AG08396 (cell line): ENCODE results near the gene HEBP1.

Experiments used
- DNase-seq: peaks from one replicate; pipeline ENCODE4 v3.0.0; 2012; ENCODE audit warnings: low spot score, mixed read lengths

The HEBP1 gene

DNA sequence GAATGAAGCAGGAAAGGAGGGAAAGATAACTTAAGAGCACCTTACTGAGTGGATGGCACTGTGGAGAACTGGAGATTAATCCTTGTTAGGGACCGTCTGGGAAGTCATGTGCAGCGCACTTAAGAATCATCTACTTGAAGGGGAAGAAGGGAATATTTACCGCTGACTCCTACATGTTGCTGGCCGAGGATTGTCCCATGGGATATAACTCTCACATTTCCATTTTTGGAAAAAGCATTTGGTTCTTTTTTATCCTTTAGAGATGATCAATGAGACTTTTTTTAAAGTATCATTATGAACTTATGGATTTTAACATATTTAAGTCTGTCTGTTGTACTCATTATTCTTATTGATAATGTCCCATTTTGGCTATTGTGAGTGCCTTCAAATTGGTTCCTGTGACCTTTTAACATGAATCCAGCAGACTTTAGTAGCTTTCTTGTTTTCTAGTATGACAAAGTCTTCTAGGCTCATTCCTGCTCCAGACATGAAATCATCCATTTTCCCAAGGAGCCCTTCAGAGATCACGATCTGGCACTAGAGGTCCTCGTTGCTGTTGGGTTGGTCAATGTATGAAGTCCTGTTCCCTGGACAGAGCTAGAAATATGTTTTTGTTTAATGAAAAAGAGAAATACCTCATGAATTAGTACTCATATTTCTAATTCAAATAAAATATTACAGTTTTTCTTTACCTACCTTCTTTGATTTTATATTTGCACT, 23.9 kb upstream of the HEBP1 start:
- DNase-seq, result peak; percentile 49

DNA sequence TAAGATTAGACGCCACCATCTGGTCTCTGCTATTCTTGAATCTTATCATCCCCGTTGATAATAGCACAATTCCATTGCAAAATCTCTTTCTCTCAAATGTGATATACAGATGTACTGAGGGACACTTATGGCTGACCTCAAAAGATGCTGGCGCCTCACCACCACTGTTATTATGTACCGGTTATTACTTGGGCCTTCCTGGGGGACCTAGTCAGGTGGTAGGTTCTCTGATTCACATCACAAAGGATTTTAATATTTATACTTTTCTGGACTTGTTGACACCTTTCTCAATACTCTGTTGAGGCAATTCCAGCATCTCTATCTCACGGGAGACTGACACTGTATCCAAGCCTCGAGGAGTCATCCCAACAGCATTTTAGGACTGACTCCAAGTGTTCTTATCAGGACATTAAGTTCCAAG, 22.8 kb upstream of the HEBP1 start:
- DNase-seq, result no peak

DNA sequence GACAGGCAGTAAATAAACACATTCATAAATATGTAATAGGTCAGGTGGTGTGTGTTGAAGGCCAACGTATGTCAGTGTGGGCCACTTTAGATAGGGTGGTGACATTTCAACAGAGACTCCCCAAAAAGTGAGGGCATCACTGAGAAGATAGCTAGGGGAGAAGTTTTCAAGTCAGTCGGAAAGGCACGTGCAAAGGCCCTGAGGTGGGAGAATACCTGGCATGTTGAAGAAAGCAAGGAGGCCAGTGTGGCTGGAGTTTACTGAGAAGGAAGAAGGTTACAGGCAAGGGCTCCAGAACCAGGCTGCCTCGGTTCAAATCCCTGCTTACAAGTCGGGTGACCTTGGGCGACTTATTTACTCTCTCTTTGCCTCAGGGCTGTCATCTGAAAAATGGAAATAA, 11.0 kb upstream of the HEBP1 start:
- no peak for DNase-seq

DNA sequence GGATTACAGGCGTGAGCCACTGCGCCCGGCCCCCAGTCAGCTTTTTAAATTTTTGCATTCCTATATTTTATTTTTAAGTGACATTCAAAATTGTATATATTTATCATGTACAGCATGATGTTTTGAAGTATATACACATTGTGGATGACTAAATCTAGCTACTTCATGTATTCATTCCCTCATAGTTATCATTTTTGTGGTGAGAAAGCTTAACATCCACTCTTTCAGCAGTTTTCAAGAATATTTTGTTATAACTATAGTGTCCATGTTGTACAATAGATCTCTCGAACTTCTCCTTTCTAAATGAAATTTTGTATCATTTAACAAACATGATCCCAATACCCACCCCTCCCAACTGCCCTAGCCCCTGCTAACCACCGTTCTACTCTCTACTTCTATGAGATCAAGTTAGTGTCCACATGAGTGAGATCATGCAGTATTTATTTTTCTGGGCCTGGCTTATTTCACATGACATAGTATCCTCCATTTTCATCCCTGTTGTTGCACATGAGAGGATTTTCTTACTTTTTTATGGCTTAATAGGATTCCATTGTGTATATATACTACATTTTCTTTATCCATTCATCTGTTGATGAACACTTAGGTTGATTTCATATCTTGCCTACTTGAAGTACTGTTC, 8.8 kb upstream of the HEBP1 start:
- peak; percentile 33 for DNase-seq

DNA sequence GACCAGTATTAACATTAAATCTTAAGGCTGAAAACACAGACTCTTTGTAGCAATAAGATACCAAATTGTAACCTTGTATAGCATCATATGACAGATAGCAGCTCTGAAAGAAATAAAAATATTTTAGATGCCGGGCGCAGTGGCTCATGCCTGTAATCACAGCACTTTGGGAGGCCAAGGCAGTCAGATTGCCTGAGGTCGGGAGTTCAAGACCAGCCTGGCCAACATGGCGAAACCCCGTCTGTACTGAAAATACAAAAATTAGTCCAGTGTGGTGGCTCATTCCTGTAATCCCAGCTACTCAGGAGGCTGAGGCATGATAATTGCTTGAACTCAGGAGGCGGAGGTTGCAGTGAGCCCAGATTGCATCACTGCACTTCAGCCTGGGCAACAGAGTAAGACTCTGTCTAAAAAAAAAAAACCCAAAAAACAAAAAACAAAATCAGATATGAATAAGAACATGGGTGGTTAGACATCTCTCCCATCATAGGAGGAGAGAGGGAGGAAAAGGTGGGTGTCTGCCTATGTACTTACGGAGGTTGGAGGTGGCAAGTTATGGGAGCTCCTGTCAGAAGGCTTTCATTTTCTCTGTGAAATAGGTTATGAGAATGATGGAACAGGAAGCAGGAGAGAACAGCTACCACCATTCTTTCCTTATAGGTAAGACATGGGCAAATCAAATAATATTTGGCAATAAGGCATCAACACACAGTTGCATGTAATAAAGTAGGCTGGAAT, 7.6 kb upstream of the HEBP1 start:
- DNase-seq, result no peak

DNA sequence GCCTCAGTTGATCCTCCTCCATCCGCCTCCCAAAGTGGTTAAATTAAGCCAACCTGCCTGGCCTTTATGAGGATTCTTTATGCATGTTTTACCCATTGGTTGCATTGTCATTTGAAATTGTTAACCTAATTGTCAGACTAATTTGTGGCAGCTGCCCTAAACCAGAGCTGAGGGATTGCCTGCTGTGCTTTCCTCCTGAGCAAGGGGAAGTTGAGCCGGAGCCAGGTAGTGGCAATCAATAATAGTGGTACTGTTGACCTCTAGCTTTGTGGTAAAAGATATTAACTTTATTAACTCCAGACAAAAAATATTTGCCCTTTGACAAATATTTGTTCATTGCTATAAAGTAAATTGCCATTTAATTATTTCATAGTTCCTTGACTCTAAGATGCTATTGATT, 5.6 kb upstream of the HEBP1 start:
- no peak for DNase-seq

DNA sequence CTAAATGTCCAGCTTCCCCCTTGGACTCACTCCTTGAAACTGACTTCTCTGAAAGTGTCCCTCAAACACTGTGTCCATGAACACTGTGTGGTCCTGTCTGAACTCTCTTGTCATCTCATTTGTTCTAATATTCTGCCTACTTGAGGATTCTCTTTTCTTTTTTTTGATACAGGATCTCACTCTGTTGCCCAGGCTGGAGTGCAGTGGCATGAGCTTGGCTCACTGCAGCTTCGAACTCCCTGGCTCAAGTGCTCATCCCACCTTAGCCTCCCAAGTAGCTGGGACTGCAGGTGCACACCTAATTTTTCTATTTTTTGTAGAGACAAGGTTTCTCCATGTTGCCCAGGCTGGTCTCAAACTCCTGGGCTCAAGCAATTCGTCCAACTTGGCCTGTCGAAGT, 4.9 kb upstream of the HEBP1 start:
- DNase-seq, result no peak

DNA sequence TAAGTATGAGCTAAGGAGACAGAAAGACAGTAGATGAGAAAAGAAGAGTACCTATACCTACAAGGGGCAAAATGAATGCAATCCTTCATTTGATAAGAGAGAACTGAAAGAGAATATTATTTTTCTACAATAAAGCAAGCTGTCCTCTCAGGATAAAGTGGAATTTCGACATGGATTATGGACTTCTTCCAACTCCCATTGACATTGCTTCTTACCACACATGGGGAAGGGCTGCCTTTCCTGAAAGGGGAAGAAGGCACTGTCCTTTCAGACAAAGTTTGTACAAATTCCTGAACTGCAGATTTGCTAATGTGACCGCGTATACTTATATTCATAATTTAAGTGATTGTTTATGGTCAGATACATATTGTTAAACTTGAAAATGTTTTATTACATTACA, 4.3 kb upstream of the HEBP1 start:
- no peak for DNase-seq

DNA sequence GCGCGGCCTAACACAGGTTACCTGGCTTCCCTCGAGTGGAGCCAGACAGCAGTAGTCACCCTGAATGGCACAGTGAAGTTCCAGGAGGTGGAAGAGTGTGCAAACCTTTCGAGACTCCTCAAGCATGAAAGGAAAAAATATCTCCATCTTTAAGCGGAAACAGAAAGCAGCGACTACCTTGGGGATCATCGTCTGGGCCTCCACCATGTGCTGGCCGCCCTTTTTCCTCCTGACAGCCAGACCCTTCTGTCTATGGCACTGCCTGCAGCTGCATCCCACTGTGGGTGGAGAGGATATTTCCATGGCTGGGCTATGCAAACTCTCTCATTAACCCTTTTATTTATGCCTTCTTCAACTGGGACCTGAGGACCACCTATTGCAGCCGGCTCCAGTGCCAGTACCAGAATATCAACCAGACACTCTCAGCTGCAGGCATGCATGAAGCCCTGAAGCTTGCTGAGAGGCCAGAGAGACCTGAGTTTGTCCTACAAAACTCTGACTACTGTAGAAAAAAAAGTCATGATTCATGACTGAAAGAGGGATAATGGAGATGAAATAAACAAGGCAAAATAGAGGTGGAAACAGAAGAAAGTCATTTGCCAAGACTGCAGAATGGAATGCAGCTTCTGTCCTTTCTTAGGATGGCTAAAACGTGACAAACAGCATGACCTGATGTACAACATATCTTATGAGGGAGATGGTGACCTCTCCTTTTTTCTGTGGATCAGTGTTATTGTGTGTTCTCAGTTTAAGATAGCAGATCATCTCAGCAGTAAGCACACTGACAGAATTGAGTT, 2.4 kb upstream of the HEBP1 start:
- DNase-seq, result peak; percentile 11

DNA sequence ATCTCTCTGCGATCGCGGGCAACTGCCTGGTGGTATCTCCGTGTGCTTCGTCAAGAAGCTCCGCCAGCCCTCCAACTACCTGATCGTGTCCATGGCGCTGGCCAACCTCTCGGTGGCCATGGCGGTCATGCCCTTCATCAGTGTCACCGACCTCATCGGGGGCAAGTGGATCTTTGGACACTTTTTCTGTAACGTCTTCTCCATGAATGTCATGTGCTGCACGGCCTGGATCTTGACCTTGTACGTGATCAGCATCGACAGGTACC, 1.6 kb upstream of the HEBP1 start:
- DNase-seq, result no peak

DNA sequence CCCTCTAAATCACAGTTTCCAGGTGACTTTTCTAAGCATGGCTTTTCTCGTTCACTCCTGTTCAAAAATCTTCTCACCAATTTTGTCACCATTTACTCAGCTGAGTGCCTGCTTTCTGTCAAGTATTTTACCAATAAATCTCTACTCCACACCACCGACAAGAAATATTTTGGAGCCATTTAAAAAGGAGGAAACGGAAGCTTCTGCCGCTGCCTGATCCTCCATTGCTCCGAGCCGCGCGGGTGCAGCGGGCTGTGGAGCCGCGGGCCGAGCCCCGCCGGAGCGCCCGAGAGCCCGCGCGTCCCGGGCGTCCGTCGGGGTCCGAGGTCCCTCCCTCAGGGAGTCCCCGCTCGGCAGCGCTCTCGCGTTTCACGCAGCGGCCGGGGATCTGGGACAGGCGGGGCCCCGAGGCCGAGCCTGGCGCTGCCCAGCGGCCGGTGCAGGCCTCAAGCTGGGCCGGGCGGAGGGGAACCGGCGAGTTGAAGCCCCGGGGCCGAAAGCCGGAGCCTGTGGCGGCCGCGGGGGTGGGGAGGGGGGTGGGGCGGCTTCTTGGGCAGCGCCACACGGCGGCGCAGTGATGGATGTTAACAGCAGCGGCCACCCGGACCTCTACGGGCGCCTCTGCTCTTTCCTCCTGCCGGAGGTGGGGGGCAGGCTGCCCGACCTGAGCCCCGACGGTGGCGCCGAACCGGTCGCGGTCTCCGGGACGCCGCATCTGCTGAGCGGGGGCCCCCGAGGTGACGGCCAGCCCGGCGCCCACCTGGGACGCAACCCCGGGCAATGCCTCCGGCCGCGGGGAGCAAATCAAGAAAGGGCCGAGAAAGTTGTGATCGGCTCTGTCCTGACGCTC, 1.1 kb upstream of the HEBP1 start:
- peak; percentile 83 for DNase-seq

DNA sequence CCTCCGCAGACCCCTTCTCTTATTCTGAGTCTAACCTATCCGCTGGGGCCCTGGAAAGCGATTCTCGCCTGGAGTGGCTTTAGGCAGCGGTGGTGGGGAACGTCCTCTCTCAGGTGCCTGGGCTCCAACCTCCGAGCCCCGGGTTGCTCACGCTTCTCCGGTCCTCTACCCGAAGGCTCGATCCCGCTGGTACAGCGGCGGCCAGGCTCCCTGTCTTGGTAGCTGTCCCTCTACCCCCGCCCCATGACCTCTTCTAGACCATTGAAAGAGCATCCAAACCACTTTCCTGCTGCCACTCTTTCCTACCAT, 505 bp upstream of the HEBP1 start:
- peak; percentile 47 for DNase-seq

DNA sequence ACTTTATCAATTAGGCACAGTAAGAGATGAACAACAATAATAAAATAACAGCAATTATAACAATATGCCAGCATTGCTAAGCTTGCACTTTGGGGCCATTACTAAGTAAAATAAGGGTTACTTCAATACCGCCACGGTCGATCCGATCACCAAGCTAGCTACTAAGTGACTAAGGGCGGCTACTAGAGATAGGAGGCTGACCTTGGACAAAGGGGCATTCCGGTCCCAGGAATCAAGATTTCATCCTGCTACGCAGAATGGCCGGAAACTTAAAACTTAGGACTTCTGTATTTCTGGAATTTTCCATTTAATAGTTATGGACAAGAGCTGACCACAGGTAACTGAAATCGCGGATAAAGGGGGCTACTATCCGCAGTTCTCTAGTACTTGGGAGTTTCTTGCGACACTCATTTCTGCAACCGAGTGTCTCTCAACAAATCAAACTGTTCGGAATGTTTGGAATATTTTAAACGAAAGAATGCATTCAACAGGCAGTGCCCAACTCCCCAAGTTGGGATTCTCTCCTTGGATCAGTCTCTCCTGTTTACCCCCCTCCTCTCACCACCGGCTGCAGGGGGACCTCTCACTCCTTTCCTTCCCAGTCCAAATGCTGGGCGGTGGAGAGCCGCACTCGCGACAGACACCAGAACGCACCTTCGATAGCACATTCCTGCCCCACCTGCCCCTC, 650 bp downstream of the HEBP1 start:
- DNase-seq, result peak; percentile 39

DNA sequence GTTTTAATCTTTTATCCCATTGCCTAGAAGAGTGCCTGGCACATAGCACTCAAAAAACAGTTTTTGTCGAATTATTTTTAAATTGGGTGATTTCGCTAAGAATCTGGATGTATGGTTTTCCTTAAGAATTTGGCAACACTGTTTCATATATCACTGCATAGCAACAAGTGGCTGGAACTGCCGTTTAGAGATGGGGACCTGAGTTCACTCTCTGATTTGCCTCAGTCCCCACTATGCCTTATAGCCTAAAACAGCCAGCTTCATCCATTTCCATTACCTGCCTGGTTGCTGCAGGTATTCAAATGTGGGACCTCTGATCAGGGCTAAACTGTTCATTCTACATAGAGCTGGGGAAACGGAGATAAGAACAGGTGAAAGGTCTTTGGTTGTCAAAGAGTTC, 1.8 kb downstream of the HEBP1 start:
- DNase-seq, result no peak

DNA sequence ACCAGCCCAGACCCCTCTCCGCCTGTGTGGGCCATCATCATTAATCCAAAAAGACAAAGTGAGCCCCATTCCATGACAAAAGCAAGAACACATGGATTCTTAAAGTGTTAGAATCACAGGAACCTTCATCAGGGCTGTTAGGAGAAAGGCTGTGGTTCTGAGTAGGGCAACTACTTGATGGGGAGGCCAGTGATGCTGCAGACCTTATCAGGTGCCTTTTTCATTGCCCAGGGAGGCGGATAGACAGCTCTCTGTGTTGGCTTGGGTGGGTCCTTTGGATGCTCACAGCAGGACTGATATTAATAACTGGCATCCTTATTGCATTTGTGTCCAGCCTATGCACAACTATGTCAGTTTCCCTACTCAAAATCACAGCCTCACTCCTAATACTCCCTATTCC, 2.3 kb downstream of the HEBP1 start:
- no peak for DNase-seq

DNA sequence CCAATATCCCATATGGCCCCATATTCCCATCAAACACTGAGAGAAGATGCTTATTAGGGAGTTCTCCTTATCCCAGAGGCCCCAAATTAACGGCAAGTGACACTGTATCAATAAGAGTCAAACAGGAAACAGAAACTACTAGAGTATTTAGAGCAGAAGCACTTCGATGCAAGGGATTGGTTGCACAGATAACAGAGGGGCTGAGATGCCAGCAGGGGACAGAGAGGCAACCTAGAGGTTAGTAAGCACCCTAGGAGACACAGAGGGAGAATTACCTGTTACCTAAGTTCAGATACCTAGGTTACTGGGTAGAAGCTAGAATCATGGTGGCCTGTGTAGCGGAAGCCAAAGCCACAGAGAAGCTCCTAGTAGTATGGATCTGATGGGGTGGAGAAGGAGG, 2.9 kb downstream of the HEBP1 start:
- no peak for DNase-seq

DNA sequence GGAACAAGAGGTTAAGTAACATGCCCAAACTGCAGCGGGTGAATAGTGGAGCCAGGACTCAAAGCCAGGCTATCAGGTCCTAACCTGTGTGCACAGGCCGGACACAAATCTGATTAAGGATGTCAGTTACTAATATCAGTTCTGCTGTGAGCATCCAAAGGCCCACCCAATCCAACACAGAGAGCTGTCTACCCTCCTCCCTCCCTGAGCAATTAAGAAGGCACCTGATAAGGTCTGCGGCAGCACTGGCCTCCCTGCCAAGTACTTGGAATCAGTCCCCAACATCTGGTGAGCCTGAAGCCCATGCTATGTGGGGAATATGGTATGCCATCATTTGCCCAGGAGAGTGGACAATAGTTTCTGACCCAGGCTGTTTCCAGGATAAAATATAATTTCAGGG, 3.9 kb downstream of the HEBP1 start:
- DNase-seq, result no peak

DNA sequence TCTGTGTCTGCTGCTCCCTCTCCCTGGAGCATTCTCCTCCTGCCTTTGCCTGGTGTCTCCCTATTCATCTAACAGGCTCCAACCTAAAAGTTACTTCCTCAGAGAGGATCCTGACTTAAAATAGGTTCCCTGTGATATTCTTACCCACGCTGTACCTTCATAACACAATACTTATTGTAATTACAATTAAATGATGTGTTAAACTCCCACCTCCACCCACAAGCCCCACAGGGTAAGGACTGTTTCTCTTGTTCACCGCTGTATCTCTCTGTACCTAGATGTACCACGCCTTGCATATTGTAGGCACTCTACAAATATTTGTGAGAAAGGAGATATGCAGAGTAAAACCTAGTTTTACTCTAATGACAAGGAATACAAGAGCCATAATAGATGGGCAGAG, 5.0 kb downstream of the HEBP1 start:
- DNase-seq, result no peak

DNA sequence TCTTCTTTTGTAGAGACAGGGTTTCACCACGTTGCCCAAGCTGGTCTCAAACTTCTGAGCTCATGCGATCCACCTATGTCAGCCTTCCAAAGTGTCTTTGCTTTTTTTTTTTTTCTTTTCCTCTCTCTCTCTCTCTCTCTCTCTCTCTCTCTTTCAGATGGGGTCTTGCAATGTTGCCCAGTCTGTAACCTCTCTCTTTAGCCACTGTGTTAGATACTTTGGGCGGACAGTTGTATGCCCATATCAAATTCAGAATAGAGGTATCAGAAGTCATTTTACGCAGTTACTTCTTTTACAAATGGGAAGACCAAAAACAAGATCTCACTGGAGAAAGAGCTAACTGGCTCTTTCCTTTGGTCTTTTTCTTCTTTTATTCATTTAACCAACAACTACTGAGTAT, 6.7 kb downstream of the HEBP1 start:
- DNase-seq, result no peak

DNA sequence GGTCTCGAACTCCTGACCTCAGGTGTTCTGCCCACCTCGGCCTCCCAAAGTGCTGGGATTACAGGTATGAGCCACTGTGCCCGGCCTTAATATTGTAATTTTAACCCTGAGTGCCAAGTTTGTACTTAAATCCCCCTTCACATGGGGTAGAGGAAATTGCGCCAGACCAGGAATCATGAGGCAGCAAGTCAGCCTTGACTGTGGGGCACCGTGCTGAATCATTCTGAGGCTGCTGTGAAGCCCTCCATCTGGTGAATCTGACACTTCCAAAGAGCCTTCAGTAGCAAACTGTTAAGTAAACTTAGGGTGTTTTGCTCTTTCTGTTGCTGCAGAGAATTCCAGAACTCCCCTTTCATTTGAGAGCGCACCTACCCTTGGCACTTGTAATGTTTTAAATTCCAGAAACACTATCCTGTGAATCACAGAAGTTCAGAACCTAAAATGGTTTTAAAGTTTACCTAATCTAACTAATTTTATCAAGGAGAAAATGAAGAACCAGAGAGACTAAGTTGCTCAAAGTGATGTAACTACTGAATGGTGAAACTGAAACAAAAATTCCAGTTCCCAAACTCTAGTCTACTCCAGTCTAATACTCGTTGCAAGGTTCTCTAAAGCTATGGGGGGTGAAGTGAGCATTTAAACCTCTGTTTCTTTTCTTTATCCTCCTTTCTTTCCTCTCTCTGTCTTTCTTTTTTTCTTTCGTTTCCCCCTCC, 7.5 kb downstream of the HEBP1 start:
- DNase-seq, result peak; percentile 80
